Activated CD4-positive, alpha-beta T cell treated with anti-CD3 and anti-CD28 coated beads for 36 hours (primary cell): ENCODE data around the gene LAMC1. TPM values are rescaled to one million over a fixed set of nuclear protein-coding genes. Genes with fewer than 3 reads are reported as not detected.

Experiments used
- ATAC-seq: fragments of 200-7000 bp; cut with Tn5 transposase; one replicate; pipeline ENCODE4 v1.10.0; 2021; ENCODE audit warnings: mild to moderate bottlenecking, moderate library complexity
- CTCF ChIA-PET: fragments of 350-600 bp; sonication (Branson Sonifier 250); formaldehyde crosslinking; loops from one replicate; lab custom pipeline; 2021; ENCODE audit warnings: antibody characterized with exemption; lab: Charles Lee
- POLR2A ChIA-PET: fragments of 350-600 bp; sonication (Branson Sonifier 250); formaldehyde crosslinking; loops from one replicate; lab custom pipeline; 2021; ENCODE audit warnings: antibody characterized with exemption, inconsistent platforms; lab: Charles Lee
- DNase-seq: peaks from one replicate; pipeline ENCODE4 v3.0.0-alpha.2; 2020
- H3K27ac Mint-ChIP-seq: one replicate; pipeline ENCODE4 v1.8.0; 2021; ENCODE audit warnings: mixed read lengths
- H3K27me3 Mint-ChIP-seq: one replicate; pipeline ENCODE4 v1.8.0; 2021; ENCODE audit warnings: mixed read lengths
- H3K36me3 Mint-ChIP-seq: one replicate; pipeline ENCODE4 v1.8.0; 2021; ENCODE audit warnings: low read depth, mixed read lengths
- H3K4me1 Mint-ChIP-seq: one replicate; pipeline ENCODE4 v1.8.0; 2021; ENCODE audit warnings: mixed read lengths
- H3K4me3 Mint-ChIP-seq: one replicate; pipeline ENCODE4 v1.8.0; 2021; ENCODE audit warnings: mild to moderate bottlenecking, moderate library complexity, mixed read lengths
- H3K9me3 Mint-ChIP-seq: one replicate; pipeline ENCODE4 v1.8.0; 2021; ENCODE audit warnings: low read depth, mixed read lengths
- intact Hi-C, 2 experiments: fragments of 100-400 bp; cut with DNase I in 1 of 2; cut with micrococcal nuclease in 1 of 2; formaldehyde crosslinking; loops; one replicate each; pipeline versions ENCODE4 v1.14.2 to v1.15.1; 2022 to 2024; cut with DNase I, micrococcal nuclease
- total RNA-seq, 2 experiments: library from RNA; stranded (reverse); gene quantifications; one replicate each; pipeline ENCODE4 v1.2.3, GENCODE V29; 2021

The LAMC1 gene
- total RNA-seq, 2 experiments from 2014 or later = 0.25 to 0.46 TPM

GRCh38 chr1:183100361-183100974 lies 77.2 kb downstream of the LAMC1 start:
- H3K27ac Mint-ChIP-seq = no peak overlapping the region
- intact Hi-C loops = no loop called here
- CTCF ChIA-PET = interaction anchor here (2.0 kb wide), 1 partner anchor 9 kb away, joined by 7 read pairs; no protein-coding TSS in a partner anchor

GRCh38 chr1:183101081-183101480 lies 77.9 kb downstream of the LAMC1 start:
- intact Hi-C loops = no loop called here
- CTCF ChIA-PET = no interaction called here
- POLR2A ChIA-PET = no interaction called here

More at GRCh38 chr1:183100361-183100974, 77.2 kb downstream of the LAMC1 start:
- no peaks in the 10 kb centered on the region for H3K36me3 Mint-ChIP-seq
- no peak overlapping the region for H3K4me3 Mint-ChIP-seq
- H3K4me1 Mint-ChIP-seq = no peaks in the 10 kb centered on the region
- DNase-seq (no peak), ATAC-seq (no peak)
- POLR2A ChIA-PET = no interaction called here
- no peaks in the 10 kb centered on the region for H3K9me3 Mint-ChIP-seq
- H3K27me3 Mint-ChIP-seq = peaks cover 10% of the 10 kb centered on the region

GRCh38 chr1:183101841-183102276 lies 78.6 kb downstream of the LAMC1 start:
- Mint-ChIP-seq H3K9me3 (no peaks in the 10 kb centered on the region), H3K4me1 (no peaks in the 10 kb centered on the region), H3K27me3 (peaks cover 11% of the 10 kb centered on the region), H3K4me3 (no peak overlapping the region), H3K27ac (no peak overlapping the region), H3K36me3 (no peaks in the 10 kb centered on the region)
- DNase-seq (no peak), ATAC-seq (no peak)
- CTCF ChIA-PET = no interaction called here
- intact Hi-C loops = no loop called here
- POLR2A ChIA-PET = interaction anchor here (0.7 kb wide), 1 partner anchor 247 kb away, joined by 5 read pairs; no protein-coding TSS in a partner anchor

More at GRCh38 chr1:183101081-183101480, 77.9 kb downstream of the LAMC1 start:
- Mint-ChIP-seq H3K36me3 (no peaks in the 10 kb centered on the region), H3K27me3 (peaks cover 11% of the 10 kb centered on the region), H3K4me3 (no peak overlapping the region), H3K27ac (no peak overlapping the region), H3K4me1 (no peaks in the 10 kb centered on the region), H3K9me3 (no peaks in the 10 kb centered on the region)
- ATAC-seq = no peak
- DNase-seq = no peak

GRCh38 chr1:183103147-183103546 lies 79.9 kb downstream of the LAMC1 start:
- H3K27ac Mint-ChIP-seq = no peak overlapping the region
- intact Hi-C loops = no loop called here
- DNase-seq = no peak
- H3K36me3 Mint-ChIP-seq = no peaks in the 10 kb centered on the region
- ChIA-PET CTCF (interaction anchor here (0.7 kb wide), 1 partner anchor 301 kb away, joined by 3 read pairs; no protein-coding TSS in a partner anchor), POLR2A (interaction anchor here (0.7 kb wide), 1 partner anchor 108 kb away, joined by 3 read pairs; no protein-coding TSS in a partner anchor)
- no peaks in the 10 kb centered on the region for H3K9me3 Mint-ChIP-seq
- H3K4me3 Mint-ChIP-seq = no peak overlapping the region
- no peak for ATAC-seq
- peaks cover 11% of the 10 kb centered on the region for H3K27me3 Mint-ChIP-seq
- H3K4me1 Mint-ChIP-seq = no peaks in the 10 kb centered on the region

- no peak overlapping the region for H3K4me3 Mint-ChIP-seq
- ChIA-PET POLR2A (no interaction called here), CTCF (no interaction called here)
- no peaks in the 10 kb centered on the region for H3K4me1 Mint-ChIP-seq
- H3K9me3 Mint-ChIP-seq = no peaks in the 10 kb centered on the region
- DNase-seq (no peak), ATAC-seq (no peak)
- intact Hi-C loops = no loop called here
- peaks cover 11% of the 10 kb centered on the region for H3K27me3 Mint-ChIP-seq
- H3K27ac Mint-ChIP-seq = no peak overlapping the region
- H3K36me3 Mint-ChIP-seq = no peaks in the 10 kb centered on the region
Measured at GRCh38 chr1:183103577-183103976, 80.4 kb downstream of the LAMC1 start.

DNA sequence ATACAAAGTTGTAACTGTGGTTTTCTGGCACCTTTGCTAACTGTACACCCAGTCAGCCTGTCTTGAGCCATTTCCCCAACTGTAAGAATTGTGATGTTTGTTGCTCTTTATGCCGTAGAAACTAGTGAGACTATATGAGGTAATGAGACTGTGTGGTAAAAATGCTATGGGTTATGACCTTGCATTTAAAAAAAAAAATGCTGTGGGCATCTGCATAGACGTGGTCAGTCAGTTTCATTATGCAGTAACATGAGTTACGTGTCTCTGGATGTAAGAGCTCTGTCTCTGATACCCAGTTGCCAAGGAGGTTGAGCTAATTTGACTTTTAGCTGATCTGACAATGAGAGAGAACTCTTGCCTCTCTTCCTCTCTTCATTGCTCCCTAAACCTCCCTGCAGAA lies 82.2 kb downstream of the LAMC1 start:
- ChIA-PET CTCF (no interaction called here), POLR2A (interaction anchor here (0.7 kb wide), 1 partner anchor 100 kb away, joined by 5 read pairs; no protein-coding TSS in a partner anchor)

GRCh38 chr1:183106166-183106565 lies 82.9 kb downstream of the LAMC1 start:
- intact Hi-C loops = no loop called here
- CTCF ChIA-PET = no interaction called here
- POLR2A ChIA-PET = no interaction called here

More for the DNA sequence above, 82.2 kb downstream of the LAMC1 start:
- Mint-ChIP-seq H3K4me3 (no peak overlapping the region), H3K9me3 (no peaks in the 10 kb centered on the region), H3K27me3 (peaks cover 13% of the 10 kb centered on the region), H3K4me1 (no peaks in the 10 kb centered on the region), H3K36me3 (no peaks in the 10 kb centered on the region), H3K27ac (no peak overlapping the region)
- ATAC-seq (no peak), DNase-seq (no peak)
- intact Hi-C loops = no loop called here

GRCh38 chr1:183106746-183107145 lies 83.5 kb downstream of the LAMC1 start:
- no peak overlapping the region for H3K4me3 Mint-ChIP-seq
- intact Hi-C loops = no loop called here

More at GRCh38 chr1:183106166-183106565, 82.9 kb downstream of the LAMC1 start:
- Mint-ChIP-seq H3K36me3 (no peaks in the 10 kb centered on the region), H3K27me3 (peaks cover 13% of the 10 kb centered on the region), H3K27ac (no peak overlapping the region), H3K4me3 (no peak overlapping the region), H3K4me1 (no peaks in the 10 kb centered on the region), H3K9me3 (no peaks in the 10 kb centered on the region)
- DNase-seq = no peak
- no peak for ATAC-seq

GRCh38 chr1:183110326-183110880 lies 87.2 kb downstream of the LAMC1 start:
- intact Hi-C loops = no loop called here
- DNase-seq (no peak), ATAC-seq (no peak)
- no peaks in the 10 kb centered on the region for H3K4me1 Mint-ChIP-seq
- H3K27ac Mint-ChIP-seq = no peak overlapping the region
- no peaks in the 10 kb centered on the region for H3K36me3 Mint-ChIP-seq
- H3K9me3 Mint-ChIP-seq = no peaks in the 10 kb centered on the region
- no peak overlapping the region for H3K4me3 Mint-ChIP-seq
- ChIA-PET POLR2A (no interaction called here), CTCF (interaction anchor here (1.6 kb wide), 1 partner anchor 11 kb away, joined by 7 read pairs; no protein-coding TSS in a partner anchor)
- H3K27me3 Mint-ChIP-seq = peaks cover 3% of the 10 kb centered on the region

More at GRCh38 chr1:183106746-183107145, 83.5 kb downstream of the LAMC1 start:
- H3K27me3 Mint-ChIP-seq = peaks cover 10% of the 10 kb centered on the region
- ChIA-PET POLR2A (no interaction called here), CTCF (no interaction called here)
- no peaks in the 10 kb centered on the region for H3K9me3 Mint-ChIP-seq
- ATAC-seq (no peak), DNase-seq (no peak)
- no peak overlapping the region for H3K27ac Mint-ChIP-seq
- no peaks in the 10 kb centered on the region for H3K36me3 Mint-ChIP-seq
- H3K4me1 Mint-ChIP-seq = no peaks in the 10 kb centered on the region

DNA sequence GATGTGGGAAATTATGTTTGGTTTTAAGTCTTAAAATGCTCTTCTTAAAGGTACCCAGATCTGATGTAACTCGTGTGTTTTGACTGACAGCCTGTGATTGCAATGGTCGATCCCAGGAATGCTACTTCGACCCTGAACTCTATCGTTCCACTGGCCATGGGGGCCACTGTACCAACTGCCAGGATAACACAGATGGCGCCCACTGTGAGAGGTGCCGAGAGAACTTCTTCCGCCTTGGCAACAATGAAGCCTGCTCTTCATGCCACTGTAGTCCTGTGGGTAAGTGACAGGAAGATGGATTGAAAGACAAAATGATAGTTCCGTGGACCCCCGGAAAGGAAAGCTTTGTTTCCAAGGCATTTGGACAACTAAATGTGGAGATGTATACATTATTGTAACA lies 91.2 kb downstream of the LAMC1 start:
- Mint-ChIP-seq H3K27ac (no peak overlapping the region), H3K9me3 (no peaks in the 10 kb centered on the region), H3K27me3 (peaks cover 4% of the 10 kb centered on the region), H3K36me3 (no peaks in the 10 kb centered on the region), H3K4me3 (no peak overlapping the region), H3K4me1 (no peaks in the 10 kb centered on the region)
- intact Hi-C loops = no loop called here
- ATAC-seq (no peak), DNase-seq (no peak)
- ChIA-PET CTCF (interaction anchor here (0.8 kb wide), 1 partner anchor 373 kb away, joined by 3 read pairs; no protein-coding TSS in a partner anchor), POLR2A (no interaction called here)

DNA sequence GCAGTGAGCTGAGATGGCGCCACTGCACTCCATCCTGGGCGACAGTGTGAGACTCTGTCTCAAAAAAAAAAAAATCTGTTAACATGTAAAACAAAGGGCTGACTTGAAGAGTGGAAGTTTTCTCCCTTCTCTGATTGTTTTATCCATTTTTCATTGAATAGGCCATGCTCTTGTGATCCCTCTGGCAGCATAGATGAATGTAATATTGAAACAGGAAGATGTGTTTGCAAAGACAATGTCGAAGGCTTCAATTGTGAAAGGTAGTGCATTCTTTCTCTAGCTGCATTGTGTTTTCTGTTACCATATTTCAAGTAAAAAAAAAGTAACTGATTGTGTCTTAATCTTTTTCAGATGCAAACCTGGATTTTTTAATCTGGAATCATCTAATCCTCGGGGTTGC lies 93.2 kb downstream of the LAMC1 start:
- no peak overlapping the region for H3K4me3 Mint-ChIP-seq
- H3K27ac Mint-ChIP-seq = no peak overlapping the region
- no peaks in the 10 kb centered on the region for H3K9me3 Mint-ChIP-seq
- H3K4me1 Mint-ChIP-seq = no peaks in the 10 kb centered on the region
- DNase-seq (no peak), ATAC-seq (no peak)
- ChIA-PET CTCF (no interaction called here), POLR2A (no interaction called here)
- peaks cover 2% of the 10 kb centered on the region for H3K27me3 Mint-ChIP-seq
- intact Hi-C loops = no loop called here
- no peaks in the 10 kb centered on the region for H3K36me3 Mint-ChIP-seq

- Mint-ChIP-seq H3K27ac (no peak overlapping the region), H3K27me3 (peaks cover 2% of the 10 kb centered on the region), H3K36me3 (no peaks in the 10 kb centered on the region), H3K4me3 (no peak overlapping the region), H3K9me3 (no peaks in the 10 kb centered on the region), H3K4me1 (no peaks in the 10 kb centered on the region)
- ATAC-seq (no peak), DNase-seq (no peak)
- CTCF ChIA-PET = interaction anchor here (0.6 kb wide), 1 partner anchor 1286 kb away, joined by 3 read pairs; no protein-coding TSS in a partner anchor
- POLR2A ChIA-PET = no interaction called here
- intact Hi-C loops = no loop called here
Measured at GRCh38 chr1:183121609-183122008, 98.4 kb downstream of the LAMC1 start.
